ENCODE data around the gene CSF1.

DNA sequence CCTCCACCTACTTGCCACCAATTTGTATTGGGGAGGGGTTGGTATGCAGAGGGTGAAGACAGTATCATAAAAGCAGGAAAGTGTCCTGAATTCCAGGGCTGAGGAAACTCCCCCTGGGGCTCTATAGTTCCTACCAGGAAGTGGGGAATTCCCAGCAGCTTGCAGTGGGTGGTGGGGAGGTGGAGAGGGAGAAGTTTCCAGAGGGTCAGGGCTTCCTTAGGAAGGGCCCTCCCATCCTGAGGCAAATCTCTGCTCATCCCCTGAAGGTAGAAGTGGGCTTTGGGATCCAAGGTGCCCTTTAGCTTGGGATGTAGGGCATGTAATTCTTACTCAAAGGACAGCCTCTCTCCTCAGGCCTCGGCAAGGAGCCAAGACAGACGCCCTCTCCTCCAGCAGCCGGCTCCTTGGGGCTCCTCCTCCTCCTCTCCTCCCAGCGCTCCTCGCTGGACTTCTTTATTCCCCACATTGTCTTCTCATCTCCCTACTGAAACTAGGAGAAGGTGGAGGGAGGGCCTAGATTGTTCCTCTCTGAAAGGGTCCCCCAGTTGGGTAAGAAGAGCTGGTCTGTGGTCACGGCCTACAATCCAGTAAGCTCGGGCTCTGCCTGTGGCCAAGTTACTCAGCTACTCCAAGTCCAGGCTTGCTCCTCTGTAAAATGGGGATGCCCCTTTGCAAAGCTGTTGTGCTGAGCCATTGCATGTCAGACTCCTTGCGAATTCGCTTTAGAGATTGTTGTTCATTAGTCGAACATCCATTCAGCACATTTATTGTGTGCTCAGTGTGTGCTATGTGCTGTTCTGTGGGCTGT, 17.9 kb upstream of the CSF1 start:
- TF ChIP-seq, protein P1, sequence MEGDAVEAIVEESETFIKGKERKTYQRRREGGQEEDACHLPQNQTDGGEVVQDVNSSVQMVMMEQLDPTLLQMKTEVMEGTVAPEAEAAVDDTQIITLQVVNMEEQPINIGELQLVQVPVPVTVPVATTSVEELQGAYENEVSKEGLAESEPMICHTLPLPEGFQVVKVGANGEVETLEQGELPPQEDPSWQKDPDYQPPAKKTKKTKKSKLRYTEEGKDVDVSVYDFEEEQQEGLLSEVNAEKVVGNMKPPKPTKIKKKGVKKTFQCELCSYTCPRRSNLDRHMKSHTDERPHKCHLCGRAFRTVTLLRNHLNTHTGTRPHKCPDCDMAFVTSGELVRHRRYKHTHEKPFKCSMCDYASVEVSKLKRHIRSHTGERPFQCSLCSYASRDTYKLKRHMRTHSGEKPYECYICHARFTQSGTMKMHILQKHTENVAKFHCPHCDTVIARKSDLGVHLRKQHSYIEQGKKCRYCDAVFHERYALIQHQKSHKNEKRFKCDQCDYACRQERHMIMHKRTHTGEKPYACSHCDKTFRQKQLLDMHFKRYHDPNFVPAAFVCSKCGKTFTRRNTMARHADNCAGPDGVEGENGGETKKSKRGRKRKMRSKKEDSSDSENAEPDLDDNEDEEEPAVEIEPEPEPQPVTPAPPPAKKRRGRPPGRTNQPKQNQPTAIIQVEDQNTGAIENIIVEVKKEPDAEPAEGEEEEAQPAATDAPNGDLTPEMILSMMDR (IDR thresholded peaks at IDR 0.05): no peak
- TF ChIP-seq POLR2A (IDR thresholded peaks at IDR 0.05) (no peak), POLR2AphosphoS5 (IDR thresholded peaks at IDR 0.05) (no peak)
